SK-N-SH treated with all-trans-retinoic acid at 6 μM for 48 hours (cell line): ENCODE results near the gene LIPN.

Experiments
- CSDC2 ChIP-seq: fragments of 250-450 bp; sonication (Bioruptor Pico); IDR thresholded peaks from 2 replicates; pipeline ENCODE4 v1.5.0; 2020; ENCODE audit warnings: mild to moderate bottlenecking, moderate library complexity
- ESRRG ChIP-seq: fragments of 250-450 bp; sonication (Bioruptor Pico); IDR thresholded peaks from 2 replicates; pipeline ENCODE4 v1.6.1; 2021; ENCODE audit warnings: mild to moderate bottlenecking
- OSR1 ChIP-seq: fragments of 250-450 bp; sonication (Bioruptor Pico); IDR thresholded peaks from 2 replicates; pipeline ENCODE4 v1.8.0; 2022; ENCODE audit warnings: moderate library complexity, mild to moderate bottlenecking, inconsistent platforms
- RARB ChIP-seq: fragments of 250-450 bp; sonication (Bioruptor Pico); IDR thresholded peaks from 2 replicates; pipeline ENCODE4 v1.8.0; 2021; ENCODE audit warnings: mild to moderate bottlenecking, moderate library complexity
- SNAI2 ChIP-seq: fragments of 250-450 bp; sonication (Bioruptor Pico); IDR thresholded peaks from 2 replicates; pipeline ENCODE4 v1.5.0; 2020; ENCODE audit warnings: mild to moderate bottlenecking, moderate library complexity
- TCF4 ChIP-seq: fragments of 250-450 bp; sonication (Bioruptor Pico); IDR thresholded peaks from 2 replicates; pipeline ENCODE4 v1.8.0; 2021; ENCODE audit warnings: mild to moderate bottlenecking, moderate library complexity, borderline replicate concordance
- TOX ChIP-seq: fragments of 250-450 bp; sonication (Bioruptor Pico); IDR thresholded peaks from 2 replicates; pipeline ENCODE4 v1.8.0; 2021; ENCODE audit warnings: mild to moderate bottlenecking, moderate library complexity, borderline replicate concordance
- ZFP3 ChIP-seq: fragments of 250-450 bp; sonication (Bioruptor Pico); IDR thresholded peaks from 2 replicates; pipeline ENCODE4 v1.5.0; 2020; ENCODE audit warnings: mild to moderate bottlenecking, moderate library complexity
- ZFP30 ChIP-seq: fragments of 450-650 bp; formaldehyde crosslinking; IDR thresholded peaks from 2 replicates; pipeline ENCODE4 v1.5.0; 2022; ENCODE audit warnings: mild to moderate bottlenecking, moderate library complexity
- ZNF70 ChIP-seq: fragments of 450-650 bp; formaldehyde crosslinking; IDR thresholded peaks from 2 replicates; pipeline ENCODE4 v1.5.0; 2020; ENCODE audit warnings: mild to moderate bottlenecking, moderate library complexity
- ZNF8 ChIP-seq: fragments of 450-650 bp; formaldehyde crosslinking; IDR thresholded peaks from 2 replicates; pipeline ENCODE4 v1.5.0; 2020; ENCODE audit warnings: mild to moderate bottlenecking, moderate library complexity
- TF ChIP-seq, protein P1 (sequence below): fragments of 250-450 bp; sonication (Bioruptor Pico); IDR thresholded peaks from 2 replicates; pipeline ENCODE4 v1.5.0; 2020; ENCODE audit warnings: mild to moderate bottlenecking, moderate library complexity
- TF ChIP-seq, protein P2 (sequence below): fragments of 250-450 bp; sonication (Bioruptor Pico); IDR thresholded peaks from 2 replicates; pipeline ENCODE4 v1.8.0; 2020; ENCODE audit warnings: mild to moderate bottlenecking, moderate library complexity, borderline replicate concordance
- TF ChIP-seq, protein P3 (sequence below): fragments of 250-450 bp; sonication (Bioruptor Pico); IDR thresholded peaks from 2 replicates; pipeline ENCODE4 v1.5.1; 2020; ENCODE audit warnings: low read depth, mild to moderate bottlenecking, moderate library complexity

DNA sequence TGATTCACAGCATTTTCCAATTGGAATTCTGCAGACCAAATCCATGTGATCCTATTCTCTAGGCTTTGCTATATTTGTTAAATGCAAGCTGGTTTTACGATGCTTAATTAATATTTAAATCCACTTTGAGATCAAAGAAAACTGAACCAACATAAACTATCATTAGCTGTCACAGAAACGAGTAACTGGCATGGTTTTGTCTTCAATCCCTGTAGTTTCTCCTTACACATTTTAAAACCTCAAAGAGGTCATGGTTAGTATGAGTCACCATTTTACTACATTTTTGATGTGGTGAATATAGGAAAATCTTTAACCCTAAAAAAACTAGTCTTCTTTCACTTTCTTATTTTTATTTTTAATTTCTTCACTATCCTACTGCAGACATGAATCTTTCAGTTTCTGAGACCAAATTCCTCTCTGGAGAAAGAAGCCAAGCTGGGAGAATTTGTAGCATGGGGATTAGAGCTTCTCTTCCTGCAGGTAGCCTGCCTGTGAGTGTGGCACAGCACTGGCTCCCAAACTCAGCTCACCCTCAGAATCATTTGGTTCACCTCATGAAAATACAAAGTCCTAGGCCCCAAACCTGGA is 34.0 kb downstream of the LIPN start:
- TF ChIP-seq ZFP3 (CRISPR knock-in tag) (no peak), SNAI2 (CRISPR knock-in tag) (no peak), CSDC2 (CRISPR knock-in tag) (no peak), ZFP30 (CRISPR knock-in tag) (no peak), ZNF70 (CRISPR knock-in tag) (no peak), RARB (CRISPR knock-in tag) (no peak), TCF4 (CRISPR knock-in tag) (no peak), ESRRG (CRISPR knock-in tag) (no peak), OSR1 (CRISPR knock-in tag) (no peak), TOX (CRISPR knock-in tag) (no peak), ZNF8 (CRISPR knock-in tag) (no peak)
- TF ChIP-seq, protein P1, sequence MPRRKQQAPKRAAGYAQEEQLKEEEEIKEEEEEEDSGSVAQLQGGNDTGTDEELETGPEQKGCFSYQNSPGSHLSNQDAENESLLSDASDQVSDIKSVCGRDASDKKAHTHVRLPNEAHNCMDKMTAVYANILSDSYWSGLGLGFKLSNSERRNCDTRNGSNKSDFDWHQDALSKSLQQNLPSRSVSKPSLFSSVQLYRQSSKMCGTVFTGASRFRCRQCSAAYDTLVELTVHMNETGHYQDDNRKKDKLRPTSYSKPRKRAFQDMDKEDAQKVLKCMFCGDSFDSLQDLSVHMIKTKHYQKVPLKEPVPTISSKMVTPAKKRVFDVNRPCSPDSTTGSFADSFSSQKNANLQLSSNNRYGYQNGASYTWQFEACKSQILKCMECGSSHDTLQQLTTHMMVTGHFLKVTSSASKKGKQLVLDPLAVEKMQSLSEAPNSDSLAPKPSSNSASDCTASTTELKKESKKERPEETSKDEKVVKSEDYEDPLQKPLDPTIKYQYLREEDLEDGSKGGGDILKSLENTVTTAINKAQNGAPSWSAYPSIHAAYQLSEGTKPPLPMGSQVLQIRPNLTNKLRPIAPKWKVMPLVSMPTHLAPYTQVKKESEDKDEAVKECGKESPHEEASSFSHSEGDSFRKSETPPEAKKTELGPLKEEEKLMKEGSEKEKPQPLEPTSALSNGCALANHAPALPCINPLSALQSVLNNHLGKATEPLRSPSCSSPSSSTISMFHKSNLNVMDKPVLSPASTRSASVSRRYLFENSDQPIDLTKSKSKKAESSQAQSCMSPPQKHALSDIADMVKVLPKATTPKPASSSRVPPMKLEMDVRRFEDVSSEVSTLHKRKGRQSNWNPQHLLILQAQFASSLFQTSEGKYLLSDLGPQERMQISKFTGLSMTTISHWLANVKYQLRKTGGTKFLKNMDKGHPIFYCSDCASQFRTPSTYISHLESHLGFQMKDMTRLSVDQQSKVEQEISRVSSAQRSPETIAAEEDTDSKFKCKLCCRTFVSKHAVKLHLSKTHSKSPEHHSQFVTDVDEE (CRISPR knock-in tag), result no peak
- TF ChIP-seq, protein P2, sequence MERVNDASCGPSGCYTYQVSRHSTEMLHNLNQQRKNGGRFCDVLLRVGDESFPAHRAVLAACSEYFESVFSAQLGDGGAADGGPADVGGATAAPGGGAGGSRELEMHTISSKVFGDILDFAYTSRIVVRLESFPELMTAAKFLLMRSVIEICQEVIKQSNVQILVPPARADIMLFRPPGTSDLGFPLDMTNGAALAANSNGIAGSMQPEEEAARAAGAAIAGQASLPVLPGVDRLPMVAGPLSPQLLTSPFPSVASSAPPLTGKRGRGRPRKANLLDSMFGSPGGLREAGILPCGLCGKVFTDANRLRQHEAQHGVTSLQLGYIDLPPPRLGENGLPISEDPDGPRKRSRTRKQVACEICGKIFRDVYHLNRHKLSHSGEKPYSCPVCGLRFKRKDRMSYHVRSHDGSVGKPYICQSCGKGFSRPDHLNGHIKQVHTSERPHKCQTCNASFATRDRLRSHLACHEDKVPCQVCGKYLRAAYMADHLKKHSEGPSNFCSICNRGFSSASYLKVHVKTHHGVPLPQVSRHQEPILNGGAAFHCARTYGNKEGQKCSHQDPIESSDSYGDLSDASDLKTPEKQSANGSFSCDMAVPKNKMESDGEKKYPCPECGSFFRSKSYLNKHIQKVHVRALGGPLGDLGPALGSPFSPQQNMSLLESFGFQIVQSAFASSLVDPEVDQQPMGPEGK (CRISPR knock-in tag), result no peak
- TF ChIP-seq, protein P3, sequence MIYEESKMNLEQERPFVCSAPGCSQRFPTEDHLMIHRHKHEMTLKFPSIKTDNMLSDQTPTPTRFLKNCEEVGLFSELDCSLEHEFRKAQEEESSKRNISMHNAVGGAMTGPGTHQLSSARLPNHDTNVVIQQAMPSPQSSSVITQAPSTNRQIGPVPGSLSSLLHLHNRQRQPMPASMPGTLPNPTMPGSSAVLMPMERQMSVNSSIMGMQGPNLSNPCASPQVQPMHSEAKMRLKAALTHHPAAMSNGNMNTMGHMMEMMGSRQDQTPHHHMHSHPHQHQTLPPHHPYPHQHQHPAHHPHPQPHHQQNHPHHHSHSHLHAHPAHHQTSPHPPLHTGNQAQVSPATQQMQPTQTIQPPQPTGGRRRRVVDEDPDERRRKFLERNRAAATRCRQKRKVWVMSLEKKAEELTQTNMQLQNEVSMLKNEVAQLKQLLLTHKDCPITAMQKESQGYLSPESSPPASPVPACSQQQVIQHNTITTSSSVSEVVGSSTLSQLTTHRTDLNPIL (CRISPR knock-in tag), result no peak
